AG04450 (cell line): ENCODE measurements around the gene HACD3. TPM values are rescaled to one million over a fixed set of nuclear protein-coding genes. Genes with fewer than 3 reads are reported as not detected.

Experiments
- CTCF ChIA-PET: fragments of 300-600, 350-600 bp; formaldehyde crosslinking; extraction: SDS; loops from one replicate; lab custom pipeline; 2022; ENCODE audit warnings: antibody characterized with exemption, inconsistent platforms; lab: Charles Lee
- POLR2A ChIA-PET: fragments of 350-600 bp; formaldehyde crosslinking; extraction: SDS; loops from one replicate; lab custom pipeline; 2021; ENCODE audit warnings: antibody characterized with exemption, inconsistent platforms; lab: Yijun Ruan, JAX
- DNase-seq: peaks from one replicate; pipeline ENCODE4 v3.0.0-alpha.2; 2011; ENCODE audit warnings: low read depth, low spot score
- H3K27ac ChIP-seq: one replicate; pipeline ENCODE4 v1.5.1; 2012; ENCODE audit warnings: low read depth, low read length, control low read depth
- H3K27me3 ChIP-seq: one replicate; pipeline ENCODE4 v1.6.0; 2012; ENCODE audit warnings: low read length; ENCODE audit not compliant: control insufficient read depth, insufficient read depth
- H3K4me3 ChIP-seq: 2 replicates; pipeline ENCODE4 v1.5.1; 2011; ENCODE audit warnings: mild to moderate bottlenecking, low read depth, low read length, control low read depth
- H3K9me3 ChIP-seq: 2 replicates; pipeline ENCODE4 v1.5.1; 2012; ENCODE audit warnings: low read length; ENCODE audit not compliant: control insufficient read depth, insufficient read depth
- CTCF ChIP-seq: IDR thresholded peaks from 2 replicates; pipeline ENCODE4 v1.5.1; 2011; ENCODE audit warnings: low read depth, low read length, control low read depth, inconsistent platforms
- polyA minus RNA-seq: library from RNA; depleted of rRNA, polyadenylated mRNA; stranded (reverse); fragments of >200 nt; gene quantifications from 2 replicates; pipeline ENCODE4 v1.2.3, GENCODE V29; 2011; rRNA and poly(A)+ RNA removed
- polyA plus RNA-seq: library from polyadenylated mRNA; depleted of rRNA; stranded (reverse); fragments of >200 nt; gene quantifications from 2 replicates; pipeline ENCODE4 v1.2.3, GENCODE V29; 2011; rRNA removed

HACD3 gene
- 104 and 130 TPM in 2 replicates for polyA plus RNA-seq
- polyA minus RNA-seq: 50.9 and 65.4 TPM in 2 replicates

- peak within 1 kb of the TSS; percentile 92 for H3K4me3 ChIP-seq
- DNase-seq: no peak
- H3K27me3 ChIP-seq: no peaks in the 10 kb centered on the region
- ChIA-PET CTCF (interaction anchor here (0.7 to 1.9 kb wide), 3 partner anchors 12 to 80 kb away, joined by 3 to 6 read pairs (median 4); partner anchors contain the start of genes DPP8 and INTS14), POLR2A (interaction anchor here (0.8 to 1.8 kb wide), 5 partner anchors 14 to 226 kb away, joined by 3 to 15 read pairs (median 3); partner anchors contain the start of genes DPP8 and RNU5B-1)
- H3K9me3 ChIP-seq: no peaks in the 10 kb centered on the region; the same call in 1 of the 2 replicates
- no peak for TF ChIP-seq CTCF
- peak within 1 kb of the TSS; percentile 52 for H3K27ac ChIP-seq
These were observed at the start of gene HACD3 for GRCh38 chr15:65530318-65531111. HACD3 (plus strand) TSS chr15:65530463; CDS start chr15:65530632, 169 bp downstream.

- TF ChIP-seq CTCF: no peak
These were observed 45.4 kb upstream of the HACD3 start for GRCh38 chr15:65484876-65485275.

GRCh38 chr15:65494076-65494475 is 36.2 kb upstream of the HACD3 start:
- no peak for DNase-seq
- H3K27me3 ChIP-seq: no peaks in the 10 kb centered on the region
- H3K9me3 ChIP-seq: no peaks in the 10 kb centered on the region
- CTCF ChIA-PET: interaction anchor here (0.6 kb wide), 1 partner anchor 23 kb away, joined by 3 read pairs; no protein-coding TSS in a partner anchor
- no peak overlapping the region for H3K27ac ChIP-seq
- H3K4me3 ChIP-seq: no peak overlapping the region
- POLR2A ChIA-PET: no interaction called here
- TF ChIP-seq CTCF: no peak

More at GRCh38 chr15:65484876-65485275, 45.4 kb upstream of the HACD3 start:
- CTCF ChIA-PET: no interaction called here
- Histone ChIP-seq H3K27ac (no peak overlapping the region), H3K4me3 (no peak overlapping the region), H3K9me3 (no peaks in the 10 kb centered on the region), H3K27me3 (no peaks in the 10 kb centered on the region)
- POLR2A ChIA-PET: no interaction called here
- no peak for DNase-seq

- ChIA-PET POLR2A (no interaction called here), CTCF (no interaction called here)
- Histone ChIP-seq H3K27ac (no peak overlapping the region), H3K4me3 (no peak overlapping the region), H3K27me3 (no peaks in the 10 kb centered on the region), H3K9me3 (no peaks in the 10 kb centered on the region)
- no peak for DNase-seq
- no peak for TF ChIP-seq CTCF
These were observed 20.9 kb upstream of the HACD3 start for GRCh38 chr15:65509321-65509720.

GRCh38 chr15:65512189-65512588 is 18.1 kb upstream of the HACD3 start:
- no peak for DNase-seq

More at GRCh38 chr15:65512189-65512588, 18.1 kb upstream of the HACD3 start:
- no peak overlapping the region for H3K27ac ChIP-seq
- ChIA-PET CTCF (no interaction called here), POLR2A (no interaction called here)
- TF ChIP-seq CTCF: no peak
- no peak overlapping the region for H3K4me3 ChIP-seq
- peaks cover under 1% of the 10 kb centered on the region; the same call in 1 of the 2 replicates for H3K9me3 ChIP-seq
- no peaks in the 10 kb centered on the region for H3K27me3 ChIP-seq
